Activated T-cell treated with anti-CD3 and anti-CD28 coated beads, Interleukin-2, amount 50 U/mL, for 72 hours (primary cell): Measurements from ENCODE around the gene EVC2. TPM values are rescaled to one million over a fixed set of nuclear protein-coding genes. Genes with fewer than 3 reads are reported as not detected.

Source experiments
- ATAC-seq, 2 donors: fragments of 150-1000 bp; cut with Tn5 transposase; replicated peaks in 1 of 2; 2 replicates each; pipeline ENCODE4 v1.10.0; 2021; ENCODE audit warnings: moderate library complexity in 2 of 2, mild to moderate bottlenecking in 1 of 2
- DNase-seq, 2 donors: peaks; one replicate each; pipeline ENCODE4 v3.0.0; 2021 to 2022; ENCODE audit warnings: mixed read lengths in 1 of 2
- H3K27ac Mint-ChIP-seq: one replicate; pipeline ENCODE4 v1.8.0; 2022; ENCODE audit warnings: mild to moderate bottlenecking, moderate library complexity, mixed read lengths
- H3K27me3 Mint-ChIP-seq: one replicate; pipeline ENCODE4 v1.8.0; 2022; ENCODE audit warnings: low read depth, mixed read lengths
- H3K36me3 Mint-ChIP-seq, 2 donors: one replicate each; pipeline ENCODE4 v1.8.0; 2022; ENCODE audit warnings: mixed read lengths in 2 of 2, mild to moderate bottlenecking in 1 of 2; ENCODE audit not compliant: insufficient read depth in 2 of 2
- H3K4me1 Mint-ChIP-seq: one replicate; pipeline ENCODE4 v1.8.0; 2022; ENCODE audit warnings: low read depth, mixed read lengths
- H3K4me3 Mint-ChIP-seq, 2 donors: one replicate each; pipeline ENCODE4 v1.8.0; 2022; ENCODE audit warnings: mild to moderate bottlenecking in 2 of 2, mixed read lengths in 2 of 2, moderate library complexity in 2 of 2
- H3K9me3 Mint-ChIP-seq, 2 donors: one replicate each; pipeline ENCODE4 v1.8.0; 2022; ENCODE audit warnings: mixed read lengths in 2 of 2
- total RNA-seq, 2 donors: library from RNA; stranded (reverse); gene quantifications; one replicate each; pipeline ENCODE4 v1.2.3, GENCODE V29; 2022

The EVC2 gene
- total RNA-seq, 2 donors from 2014 or later = 0.46 to 2.2 TPM

GRCh38 chr4:5545271-5545670 is 163.1 kb downstream of the EVC2 start:
- DNase-seq = no peak
- Mint-ChIP-seq H3K4me1 (no peaks in the 10 kb centered on the region), H3K9me3 (peaks cover 7 to 8% of the 10 kb centered on the region in 2 donors), H3K4me3 (no peak overlapping the region), H3K36me3 (peaks cover under 1 to 2% of the 10 kb centered on the region in 2 donors), H3K27me3 (no peaks in the 10 kb centered on the region), H3K27ac (no peak overlapping the region)
- no peak for ATAC-seq

GRCh38 chr4:5544762-5545161 is 163.6 kb downstream of the EVC2 start:
- H3K4me3 Mint-ChIP-seq = no peak overlapping the region
- H3K27me3 Mint-ChIP-seq = no peaks in the 10 kb centered on the region
- DNase-seq = no peak
- no peaks in the 10 kb centered on the region for H3K36me3 Mint-ChIP-seq
- H3K4me1 Mint-ChIP-seq = no peaks in the 10 kb centered on the region
- peaks cover 4% of the 10 kb centered on the region in 2 donors for H3K9me3 Mint-ChIP-seq
- H3K27ac Mint-ChIP-seq = no peak overlapping the region
- ATAC-seq = no peak

- no peak overlapping the region for H3K27ac Mint-ChIP-seq
- no peaks in the 10 kb centered on the region for H3K36me3 Mint-ChIP-seq
- no peaks in the 10 kb centered on the region for H3K27me3 Mint-ChIP-seq
- H3K4me3 Mint-ChIP-seq = no peak overlapping the region
- no peak for DNase-seq
- no peak for ATAC-seq
- H3K4me1 Mint-ChIP-seq = no peaks in the 10 kb centered on the region
- H3K9me3 Mint-ChIP-seq = peaks cover 2 to 3% of the 10 kb centered on the region in 2 donors
These were observed 164.7 kb downstream of the EVC2 start for GRCh38 chr4:5543681-5544080.

GRCh38 chr4:5541169-5541568 is 167.2 kb downstream of the EVC2 start:
- peaks cover 3 to 5% of the 10 kb centered on the region in 2 donors for H3K9me3 Mint-ChIP-seq
- no peaks in the 10 kb centered on the region for H3K27me3 Mint-ChIP-seq
- DNase-seq (no peak), ATAC-seq (no peak)
- no peak overlapping the region for H3K27ac Mint-ChIP-seq
- no peaks in the 10 kb centered on the region for H3K36me3 Mint-ChIP-seq
- no peaks in the 10 kb centered on the region for H3K4me1 Mint-ChIP-seq
- no peak overlapping the region for H3K4me3 Mint-ChIP-seq

GRCh38 chr4:5539584-5539983 is 168.8 kb downstream of the EVC2 start:
- H3K27me3 Mint-ChIP-seq = no peaks in the 10 kb centered on the region
- no peaks in the 10 kb centered on the region for H3K36me3 Mint-ChIP-seq
- H3K9me3 Mint-ChIP-seq = peaks cover 3 to 7% of the 10 kb centered on the region in 2 donors

GRCh38 chr4:5532100-5532499 is 176.3 kb downstream of the EVC2 start:
- H3K9me3 Mint-ChIP-seq = peaks cover 14 to 17% of the 10 kb centered on the region in 2 donors
- H3K4me3 Mint-ChIP-seq = no peak overlapping the region
- ATAC-seq (no peak), DNase-seq (no peak)
- no peak overlapping the region for H3K27ac Mint-ChIP-seq
- no peaks in the 10 kb centered on the region for H3K27me3 Mint-ChIP-seq
- H3K36me3 Mint-ChIP-seq = no peaks in the 10 kb centered on the region
- H3K4me1 Mint-ChIP-seq = no peaks in the 10 kb centered on the region

More at GRCh38 chr4:5539584-5539983, 168.8 kb downstream of the EVC2 start:
- ATAC-seq (no peak), DNase-seq (no peak)
- H3K4me3 Mint-ChIP-seq = no peak overlapping the region
- no peaks in the 10 kb centered on the region for H3K4me1 Mint-ChIP-seq
- no peak overlapping the region for H3K27ac Mint-ChIP-seq

GRCh38 chr4:5528031-5528436 is 180.3 kb downstream of the EVC2 start:
- Mint-ChIP-seq H3K9me3 (peaks cover 6 to 10% of the 10 kb centered on the region in 2 donors), H3K4me1 (no peaks in the 10 kb centered on the region), H3K36me3 (no peaks in the 10 kb centered on the region), H3K27me3 (no peaks in the 10 kb centered on the region), H3K27ac (no peak overlapping the region), H3K4me3 (no peak overlapping the region)
- no peak for ATAC-seq
- no peak for DNase-seq

GRCh38 chr4:5527211-5527610 is 181.1 kb downstream of the EVC2 start:
- ATAC-seq (no peak), DNase-seq (no peak)
- Mint-ChIP-seq H3K27me3 (no peaks in the 10 kb centered on the region), H3K4me3 (no peak overlapping the region), H3K27ac (no peak overlapping the region), H3K9me3 (peaks cover 4 to 8% of the 10 kb centered on the region in 2 donors), H3K4me1 (no peaks in the 10 kb centered on the region), H3K36me3 (no peaks in the 10 kb centered on the region)

- H3K4me3 Mint-ChIP-seq = no peak overlapping the region
- H3K36me3 Mint-ChIP-seq = no peaks in the 10 kb centered on the region
- H3K27ac Mint-ChIP-seq = no peak overlapping the region
- DNase-seq = no peak
- H3K9me3 Mint-ChIP-seq = peaks cover 4 to 8% of the 10 kb centered on the region in 2 donors
- H3K4me1 Mint-ChIP-seq = no peaks in the 10 kb centered on the region
- no peak for ATAC-seq
- no peaks in the 10 kb centered on the region for H3K27me3 Mint-ChIP-seq
These were observed 182.1 kb downstream of the EVC2 start for GRCh38 chr4:5526080-5526846.

- Mint-ChIP-seq H3K27ac (no peak overlapping the region), H3K27me3 (no peaks in the 10 kb centered on the region), H3K4me3 (no peak overlapping the region), H3K9me3 (peaks cover 4 to 12% of the 10 kb centered on the region in 2 donors), H3K4me1 (no peaks in the 10 kb centered on the region), H3K36me3 (no peaks in the 10 kb centered on the region)
- DNase-seq (no peak), ATAC-seq (no peak)
These were observed 183.7 kb downstream of the EVC2 start for GRCh38 chr4:5524446-5525299.

- no peak for DNase-seq
- Mint-ChIP-seq H3K27me3 (no peaks in the 10 kb centered on the region), H3K9me3 (peaks cover 0 to 7% of the 10 kb centered on the region in 2 donors), H3K36me3 (peaks cover 0 to 3% of the 10 kb centered on the region in 2 donors), H3K27ac (no peak overlapping the region), H3K4me3 (no peak overlapping the region), H3K4me1 (no peaks in the 10 kb centered on the region)
- no peak for ATAC-seq
These were observed 191.0 kb downstream of the EVC2 start for GRCh38 chr4:5517372-5517771.

- no peak overlapping the region for H3K4me3 Mint-ChIP-seq
- H3K27ac Mint-ChIP-seq = no peak overlapping the region
- H3K36me3 Mint-ChIP-seq = peaks cover 0 to 3% of the 10 kb centered on the region in 2 donors
- H3K4me1 Mint-ChIP-seq = no peaks in the 10 kb centered on the region
- ATAC-seq = no peak
- no peaks in the 10 kb centered on the region for H3K27me3 Mint-ChIP-seq
- DNase-seq = no peak
- peaks cover 0 to 3% of the 10 kb centered on the region in 2 donors for H3K9me3 Mint-ChIP-seq
These were observed 192.7 kb downstream of the EVC2 start for GRCh38 chr4:5515646-5516045.
